Liver (tissue), 9 donors: ENCODE results near the gene ZNF74. TPM values are rescaled to one million over a fixed set of nuclear protein-coding genes. Genes with fewer than 3 reads are reported as not detected.

Source experiments
- DNase-seq: peaks from one replicate; pipeline ENCODE4 v3.0.0-alpha.2; 2017; ENCODE audit warnings: low spot score
- H3K27ac ChIP-seq, 2 donors: one replicate each; pipeline ENCODE4 v1.7.0; 2013; ENCODE audit warnings: inconsistent platforms in 2 of 2, low read length in 2 of 2, control low read depth in 1 of 2, low read depth in 1 of 2, mild to moderate bottlenecking in 1 of 2
- H3K27me3 ChIP-seq, 4 donors: one replicate each; pipeline versions ENCODE4 v1.6.1 to v1.7.0; 2013; ENCODE audit warnings: low read length in 3 of 4, inconsistent platforms in 1 of 4, mild to moderate bottlenecking in 1 of 4, moderate library complexity in 1 of 4; ENCODE audit not compliant: control insufficient read depth in 4 of 4, insufficient read depth in 4 of 4
- H3K36me3 ChIP-seq, 4 donors: one replicate each; pipeline versions ENCODE4 v1.6.1 to v1.7.0; 2013; ENCODE audit warnings: low read length in 3 of 4, mild to moderate bottlenecking in 3 of 4, low read depth in 1 of 4, moderate library complexity in 1 of 4; ENCODE audit not compliant: control insufficient read depth in 4 of 4, insufficient read depth in 3 of 4
- H3K4me1 ChIP-seq, 4 donors: one replicate each; pipeline versions ENCODE4 v1.6.1 to v1.7.0; 2013; ENCODE audit warnings: low read length in 3 of 4, mild to moderate bottlenecking in 3 of 4, moderate library complexity in 1 of 4; ENCODE audit not compliant: control insufficient read depth in 4 of 4, insufficient read depth in 4 of 4
- H3K4me3 ChIP-seq, 3 donors: one replicate each; pipeline versions ENCODE4 v1.6.1 to v1.7.0; 2013; ENCODE audit warnings: low read length in 3 of 3, control low read depth in 1 of 3, low read depth in 1 of 3, mild to moderate bottlenecking in 1 of 3
- H3K9ac ChIP-seq, 2 donors: one replicate each; pipeline ENCODE4 v1.7.0; 2013; ENCODE audit warnings: low read length in 2 of 2, mild to moderate bottlenecking in 2 of 2, moderate library complexity in 2 of 2, control low read depth in 1 of 2, low read depth in 1 of 2
- H3K9me3 ChIP-seq, 4 donors: one replicate each; pipeline versions ENCODE4 v1.6.1 to v1.7.0; 2013; ENCODE audit warnings: low read length in 3 of 4; ENCODE audit not compliant: control insufficient read depth in 4 of 4
- EGR1 ChIP-seq, 2 donors: IDR thresholded peaks; 2 replicates each; pipeline ENCODE4 v1.6.1; 2016 to 2018; ENCODE audit warnings: antibody characterized with exemption in 2 of 2, low read depth in 2 of 2
- FOXA1 ChIP-seq: IDR thresholded peaks from 2 replicates; pipeline ENCODE4 v1.6.1; 2016; ENCODE audit warnings: antibody characterized with exemption
- FOXA2 ChIP-seq: IDR thresholded peaks from 2 replicates; pipeline ENCODE4 v1.6.1; 2016; ENCODE audit warnings: antibody characterized with exemption
- HNF4A ChIP-seq, 2 donors: conservative IDR thresholded peaks; 2 replicates each; pipeline ENCODE4 v1.6.1; 2016; ENCODE audit warnings: antibody characterized with exemption in 2 of 2, mild to moderate bottlenecking in 2 of 2
- HNF4G ChIP-seq: IDR thresholded peaks from 2 replicates; pipeline ENCODE4 v1.6.1; 2016; ENCODE audit warnings: antibody characterized with exemption
- JUND ChIP-seq, 2 donors: IDR thresholded peaks; 2 replicates each; pipeline ENCODE4 v1.6.1; 2016; ENCODE audit warnings: antibody characterized with exemption in 2 of 2
- NR2F2 ChIP-seq: IDR thresholded peaks from 2 replicates; pipeline ENCODE4 v1.6.1; 2016; ENCODE audit warnings: antibody characterized with exemption
- RAD21 ChIP-seq, 2 donors: IDR thresholded peaks; 2 replicates each; pipeline ENCODE4 v1.6.1; 2016; ENCODE audit warnings: antibody characterized with exemption in 2 of 2, mild to moderate bottlenecking in 2 of 2
- RXRA ChIP-seq, 2 donors: IDR thresholded peaks; 2 replicates each; pipeline ENCODE4 v1.6.1; 2017 to 2018; ENCODE audit warnings: antibody characterized with exemption in 2 of 2, mild to moderate bottlenecking in 1 of 2
- TAF1 ChIP-seq: conservative IDR thresholded peaks from 2 replicates; pipeline ENCODE4 v1.6.1; 2016; ENCODE audit warnings: antibody characterized with exemption, mild to moderate bottlenecking
- YY1 ChIP-seq: IDR thresholded peaks from 2 replicates; pipeline ENCODE4 v1.6.1; 2016; ENCODE audit warnings: antibody characterized with exemption, mild to moderate bottlenecking
- WGBS: extraction: QIAGEN DNeasy Blood & Tissue Kit; methylation state at CpG from one replicate; pipeline ENCODE4 v1.1.7; 2013; 5-methylcytosine and 5-hydroxymethylcytosine counted together
- polyA plus RNA-seq, 2 donors: library from polyadenylated mRNA; stranded (reverse) in 1 of 2; unstranded in 1 of 2; fragments of 200-250 nt in 1 of 2; fragments of >200 nt in 1 of 2; fragmentation: Nextera tagmentation in 1 of 2; extraction: Ambion mirVana in 1 of 2; gene quantifications; one replicate each; pipeline versions ENCODE4 v1.2.1 to v1.2.3, GENCODE V29; 2013 to 2015
- total RNA-seq, 2 donors: library from RNA; depleted of rRNA; stranded (reverse); fragments of >200 nt; gene quantifications; one replicate each; pipeline ENCODE4 v1.2.3, GENCODE V29; 2014
- TF ChIP-seq, protein P1 (sequence below): IDR thresholded peaks from 2 replicates; pipeline ENCODE4 v1.6.1; 2016; ENCODE audit warnings: antibody characterized with exemption
- donor health status: healthy.
- donor health status: healthy.
- donor health status: healthy.
- donor health status: healthy.
- donor health status: healthy.

The ZNF74 gene
- total and polyA plus RNA-seq, 4 donors = 0.99 to 5.0 (median 3.1) TPM

GRCh38 chr22:20412474-20413216 lies 18.7 kb downstream of the ZNF74 start:
- Histone ChIP-seq H3K9ac (no peak overlapping the region), H3K27ac (no peak overlapping the region), H3K27me3 (no peaks in the 10 kb centered on the region), H3K36me3 (no peaks in the 10 kb centered on the region), H3K4me3 (no peak overlapping the region), H3K4me1 (no peaks in the 10 kb centered on the region), H3K9me3 (no peaks in the 10 kb centered on the region)
- TF ChIP-seq HNF4A (conservative IDR thresholded peaks at IDR 0.05) (no peak), YY1 (no peak), FOXA2 (no peak), EGR1 (IDR thresholded peaks at IDR 0.05; ENCODE audit: low read depth in 2 of 2) (no peak)
- 84% methylated on average over 10 of the region's 10 CpGs for WGBS
- no peak for DNase-seq

- Histone ChIP-seq H3K9ac (no peak overlapping the region), H3K4me1 (peaks cover 2 to 3% (median 3%) of the 10 kb centered on the region in 4 donors), H3K27ac (no peak overlapping the region), H3K9me3 (no peaks in the 10 kb centered on the region), H3K27me3 (no peaks in the 10 kb centered on the region), H3K4me3 (no peak overlapping the region), H3K36me3 (no peaks in the 10 kb centered on the region)
- 93% methylated on average over 9 of the region's 9 CpGs for WGBS
- no peak for DNase-seq
- TF ChIP-seq NR2F2 (no peak), YY1 (no peak), HNF4A (conservative IDR thresholded peaks at IDR 0.05) (no peak), RXRA (IDR thresholded peaks at IDR 0.05) (no peak), FOXA2 (no peak), RAD21 (IDR thresholded peaks at IDR 0.05) (no peak), FOXA1 (no peak)
Measured at GRCh38 chr22:20413217-20414058, 19.5 kb downstream of the ZNF74 start.

GRCh38 chr22:20414059-20414440 lies 20.1 kb downstream of the ZNF74 start:
- DNase-seq = no peak
- Histone ChIP-seq H3K9me3 (no peaks in the 10 kb centered on the region), H3K27me3 (no peaks in the 10 kb centered on the region), H3K4me3 (no peak overlapping the region), H3K36me3 (no peaks in the 10 kb centered on the region), H3K9ac (no peak overlapping the region), H3K27ac (no peak overlapping the region), H3K4me1 (peaks cover 2 to 5% (median 4%) of the 10 kb centered on the region in 4 donors)
- whole genome bisulfite sequencing = 92% methylated on average over 5 of the region's 5 CpGs
- TF ChIP-seq FOXA1 (no peak), EGR1 (IDR thresholded peaks at IDR 0.05; ENCODE audit: low read depth in 2 of 2) (no peak), RAD21 (IDR thresholded peaks at IDR 0.05) (no peak), TAF1 (no peak), NR2F2 (no peak), JUND (IDR thresholded peaks at IDR 0.05) (no peak), FOXA2 (no peak), RXRA (IDR thresholded peaks at IDR 0.05) (no peak), YY1 (no peak), HNF4G (no peak)
- TF ChIP-seq, protein P1, sequence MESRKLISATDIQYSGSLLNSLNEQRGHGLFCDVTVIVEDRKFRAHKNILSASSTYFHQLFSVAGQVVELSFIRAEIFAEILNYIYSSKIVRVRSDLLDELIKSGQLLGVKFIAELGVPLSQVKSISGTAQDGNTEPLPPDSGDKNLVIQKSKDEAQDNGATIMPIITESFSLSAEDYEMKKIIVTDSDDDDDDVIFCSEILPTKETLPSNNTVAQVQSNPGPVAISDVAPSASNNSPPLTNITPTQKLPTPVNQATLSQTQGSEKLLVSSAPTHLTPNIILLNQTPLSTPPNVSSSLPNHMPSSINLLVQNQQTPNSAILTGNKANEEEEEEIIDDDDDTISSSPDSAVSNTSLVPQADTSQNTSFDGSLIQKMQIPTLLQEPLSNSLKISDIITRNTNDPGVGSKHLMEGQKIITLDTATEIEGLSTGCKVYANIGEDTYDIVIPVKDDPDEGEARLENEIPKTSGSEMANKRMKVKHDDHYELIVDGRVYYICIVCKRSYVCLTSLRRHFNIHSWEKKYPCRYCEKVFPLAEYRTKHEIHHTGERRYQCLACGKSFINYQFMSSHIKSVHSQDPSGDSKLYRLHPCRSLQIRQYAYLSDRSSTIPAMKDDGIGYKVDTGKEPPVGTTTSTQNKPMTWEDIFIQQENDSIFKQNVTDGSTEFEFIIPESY = no peak
